Ammon's horn (tissue), 1 donor: ENCODE measurements around the gene ZDHHC8.

Source experiments
- DNase-seq: peaks from one replicate; pipeline ENCODE4 v3.0.0-alpha.2; 2016; ENCODE audit warnings: low spot score

ZDHHC8 gene

DNA sequence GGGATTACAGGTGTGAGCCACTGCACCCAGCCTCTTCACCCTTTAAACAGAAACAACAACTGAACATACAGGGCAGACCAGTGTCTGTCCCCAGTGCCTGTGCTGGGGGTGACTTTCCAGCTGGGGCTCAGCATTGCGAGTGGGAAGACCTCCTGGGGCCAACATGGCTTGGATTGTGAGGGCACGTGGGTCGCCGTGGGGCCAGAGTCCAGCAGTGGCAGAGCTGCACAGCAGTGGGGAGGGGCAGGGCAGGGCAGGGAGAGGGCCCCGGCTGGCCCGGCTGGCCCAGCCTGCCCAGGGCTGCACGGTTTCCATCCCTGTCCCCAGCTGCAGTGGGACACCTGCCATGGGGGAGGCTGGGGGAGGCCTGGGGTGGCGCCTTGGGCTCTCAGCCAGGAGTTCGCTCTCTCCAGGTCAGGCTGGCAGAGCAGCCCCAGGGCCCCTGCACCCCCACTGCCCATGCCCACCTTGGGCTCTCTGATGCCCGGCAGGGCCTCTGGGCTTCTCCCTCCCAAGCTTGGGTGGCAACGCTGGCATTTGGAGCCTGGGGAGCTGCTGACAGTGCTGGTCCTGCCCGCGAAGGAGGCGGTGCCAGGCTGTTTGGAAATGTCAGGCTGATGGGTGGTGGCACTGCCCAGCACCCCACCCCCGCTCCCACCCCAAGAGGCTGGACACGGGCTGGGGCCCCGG lies 49.7 kb downstream of the ZDHHC8 start:
- DNase-seq = no peak

DNA sequence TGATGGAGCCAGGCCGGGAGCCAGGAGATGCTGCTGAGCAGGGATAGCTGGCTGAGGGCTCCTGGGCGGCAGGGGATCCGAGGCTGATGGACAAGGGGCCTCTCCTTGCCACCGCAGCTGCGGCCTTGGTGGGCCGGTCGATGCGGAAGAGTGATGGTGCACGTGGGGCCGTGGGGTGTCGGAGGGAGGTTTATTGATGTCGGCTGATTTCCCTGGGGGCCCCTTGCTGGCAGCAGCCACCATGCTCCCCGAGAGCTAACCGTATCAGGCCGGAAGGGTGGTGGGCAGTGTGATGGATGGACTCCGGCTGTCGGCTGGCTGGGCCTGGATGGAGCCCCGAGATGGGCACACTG lies 50.3 kb downstream of the ZDHHC8 start:
- DNase-seq = no peak

DNA sequence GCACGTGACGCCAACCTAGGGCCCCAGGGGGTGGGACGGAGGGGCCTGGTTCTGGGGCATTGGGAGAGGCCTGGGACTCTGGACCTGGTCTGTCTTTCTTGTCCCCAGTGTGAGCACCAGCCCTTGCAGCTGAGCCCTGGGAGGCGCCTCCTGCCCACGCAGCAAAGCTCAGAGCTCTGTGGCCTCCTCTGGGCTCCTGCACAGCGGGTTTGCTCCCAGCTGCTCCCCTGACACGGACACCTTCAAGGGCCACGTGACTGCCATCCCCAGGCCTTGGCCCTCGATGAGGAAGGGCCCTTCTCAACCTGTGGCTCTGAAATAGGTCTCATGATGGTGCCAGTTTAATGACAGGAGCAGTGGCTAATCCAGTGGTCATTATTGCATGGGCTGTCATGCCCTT lies 50.8 kb downstream of the ZDHHC8 start:
- DNase-seq = no peak

DNA sequence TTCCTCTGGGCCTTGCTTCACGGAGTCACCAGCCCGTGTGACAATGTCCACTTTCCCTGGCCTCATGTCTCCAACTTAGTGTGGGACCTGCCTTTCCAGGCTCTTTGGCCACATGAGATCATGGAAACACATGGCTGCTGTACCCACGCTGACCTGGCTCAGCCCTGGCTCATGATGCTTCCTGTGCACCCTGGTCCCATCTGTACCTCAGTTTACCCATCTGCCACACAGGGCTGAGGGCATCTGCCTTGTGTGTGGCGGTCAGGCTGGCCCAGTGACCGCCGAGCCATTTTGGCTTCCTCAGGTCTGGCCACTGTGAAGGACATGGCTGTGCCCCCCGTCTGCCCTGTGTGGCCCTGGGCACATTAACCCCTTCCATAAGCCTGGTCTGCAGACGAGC lies 51.5 kb downstream of the ZDHHC8 start:
- no peak for DNase-seq

DNA sequence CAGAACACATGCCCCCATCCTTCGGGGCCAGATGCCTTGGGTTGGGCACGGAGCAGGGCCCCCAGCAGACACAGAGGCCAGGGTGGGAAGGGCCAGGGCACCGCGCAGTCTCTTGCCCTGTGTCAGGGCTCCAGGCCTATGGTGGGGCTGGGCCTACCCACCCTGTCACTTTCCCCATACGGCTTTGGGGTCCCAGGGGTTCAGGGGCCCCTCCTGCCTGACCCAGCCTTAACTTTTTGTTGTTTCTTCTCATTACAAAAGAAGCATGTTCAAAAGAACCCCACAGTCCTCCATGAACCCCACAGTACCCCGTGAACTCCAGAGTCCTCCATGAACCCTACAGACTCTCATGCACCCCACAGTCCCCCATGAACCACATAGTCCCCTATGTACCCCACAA lies 52.2 kb downstream of the ZDHHC8 start:
- DNase-seq = no peak

DNA sequence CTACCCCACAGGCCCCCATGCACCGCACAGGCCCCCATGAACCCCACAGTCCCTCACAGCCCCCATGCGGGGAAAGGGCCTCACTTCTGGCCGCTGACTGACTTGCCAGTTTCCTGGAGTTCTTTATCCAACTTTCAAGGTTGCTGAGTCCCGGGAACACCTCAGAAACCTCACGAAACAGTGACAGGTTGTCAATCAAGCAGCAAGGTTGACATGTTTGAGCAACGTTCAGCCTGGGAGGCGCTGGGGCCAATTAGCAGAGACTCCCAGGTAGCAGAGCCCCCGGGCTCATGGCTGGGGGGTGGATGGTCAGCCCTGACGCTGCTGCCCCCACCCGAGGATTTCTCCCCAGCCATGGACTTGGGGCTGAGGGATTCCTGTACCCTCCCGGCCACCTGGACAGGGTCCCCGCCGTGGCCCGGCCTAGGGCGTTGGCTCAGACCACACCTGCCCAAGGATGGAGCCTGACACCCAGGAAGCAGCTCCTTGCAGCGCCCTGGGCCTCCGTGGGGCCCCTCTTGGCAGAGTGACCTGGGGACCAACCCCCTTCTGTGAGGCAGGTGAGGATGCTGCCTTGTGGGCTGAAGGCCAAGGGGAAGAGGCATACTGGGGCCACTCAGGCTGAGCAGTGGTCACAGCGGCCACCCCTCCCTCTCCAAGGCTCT lies 53.0 kb downstream of the ZDHHC8 start:
- no peak for DNase-seq

DNA sequence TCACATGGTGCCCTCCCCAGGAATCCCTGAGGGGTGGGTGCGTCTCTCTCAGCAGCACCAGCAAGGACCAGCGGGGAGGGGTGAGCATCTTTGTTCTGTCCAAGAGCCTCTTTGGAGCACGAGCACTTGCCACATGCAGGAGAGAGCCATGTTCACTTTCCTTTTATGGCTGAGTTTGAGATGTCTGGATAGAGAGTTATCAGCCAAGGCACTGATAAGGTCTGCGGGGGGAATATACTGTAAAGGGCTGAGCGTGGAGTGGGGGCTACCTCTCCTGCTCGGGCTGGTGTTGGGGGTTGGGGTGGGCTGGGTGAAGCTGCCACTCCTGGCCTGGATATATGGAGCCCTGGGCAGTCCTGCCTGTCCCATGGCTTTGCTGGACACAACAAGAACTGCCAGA lies 54.1 kb downstream of the ZDHHC8 start:
- DNase-seq = no peak

DNA sequence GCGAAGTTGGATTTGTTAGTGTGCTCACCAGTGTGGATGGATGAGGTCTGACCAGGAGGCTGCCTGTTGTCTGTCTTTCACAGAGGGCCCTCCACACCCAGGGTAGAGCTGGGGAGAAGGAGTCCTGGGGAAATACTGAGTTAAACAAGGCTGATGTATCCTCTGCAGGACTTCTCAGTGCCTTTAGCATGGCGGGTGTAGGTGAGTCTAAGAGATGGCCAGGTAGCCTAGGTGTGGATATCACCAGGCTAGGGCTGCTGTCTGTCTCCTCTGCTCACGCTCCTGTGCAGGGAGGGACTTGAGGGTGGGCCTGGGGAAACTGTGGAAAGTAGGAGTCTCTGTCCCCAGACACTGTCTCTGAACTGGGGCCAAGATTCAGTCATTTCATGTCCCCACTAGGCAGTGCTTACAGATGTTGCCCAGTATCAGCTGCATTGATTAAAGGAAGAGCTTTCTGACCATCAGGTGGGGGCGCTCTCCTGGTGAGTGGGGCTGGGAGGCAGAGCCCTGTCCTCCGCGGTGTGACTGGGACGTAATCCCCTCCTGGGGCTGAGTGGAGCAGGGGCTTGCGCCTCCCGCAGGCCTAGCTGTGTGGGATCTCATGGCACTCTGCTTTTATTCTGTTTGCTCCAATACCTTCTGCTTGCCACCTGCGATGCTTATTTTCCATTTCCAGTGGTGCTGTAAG lies 54.7 kb downstream of the ZDHHC8 start:
- no peak for DNase-seq

DNA sequence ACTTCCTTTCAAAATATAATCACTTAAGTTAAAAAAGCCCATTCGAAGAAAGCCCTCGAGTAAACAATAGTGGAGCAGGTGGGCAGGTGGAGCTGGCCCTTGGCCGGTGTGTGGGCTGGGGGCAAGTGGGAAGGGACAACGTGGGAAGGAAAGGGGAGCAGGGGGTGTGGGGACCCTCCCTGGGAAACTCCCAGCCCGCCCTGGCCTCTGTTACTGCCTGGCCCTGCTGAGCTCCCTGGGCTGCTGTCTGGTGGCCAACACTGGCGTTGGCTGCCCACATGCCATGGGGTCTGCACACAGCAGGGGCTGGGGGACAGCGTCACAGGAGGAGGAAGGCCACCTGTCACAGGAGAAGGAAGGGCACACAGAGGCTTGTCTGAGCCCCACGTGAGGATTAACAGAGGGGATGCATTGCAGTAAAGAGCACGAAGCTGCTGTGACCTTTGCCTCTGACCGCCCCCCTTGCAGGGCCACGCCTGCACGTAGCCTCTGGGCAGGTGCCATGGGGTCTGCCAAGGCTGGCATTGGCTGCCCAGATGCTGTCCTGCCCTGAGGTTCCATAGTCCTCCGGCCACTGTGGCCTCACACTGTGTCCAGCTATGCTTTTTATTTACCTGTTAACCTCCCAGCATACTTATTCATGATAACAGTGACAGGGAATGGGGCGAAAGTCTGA lies 55.4 kb downstream of the ZDHHC8 start:
- DNase-seq = no peak

DNA sequence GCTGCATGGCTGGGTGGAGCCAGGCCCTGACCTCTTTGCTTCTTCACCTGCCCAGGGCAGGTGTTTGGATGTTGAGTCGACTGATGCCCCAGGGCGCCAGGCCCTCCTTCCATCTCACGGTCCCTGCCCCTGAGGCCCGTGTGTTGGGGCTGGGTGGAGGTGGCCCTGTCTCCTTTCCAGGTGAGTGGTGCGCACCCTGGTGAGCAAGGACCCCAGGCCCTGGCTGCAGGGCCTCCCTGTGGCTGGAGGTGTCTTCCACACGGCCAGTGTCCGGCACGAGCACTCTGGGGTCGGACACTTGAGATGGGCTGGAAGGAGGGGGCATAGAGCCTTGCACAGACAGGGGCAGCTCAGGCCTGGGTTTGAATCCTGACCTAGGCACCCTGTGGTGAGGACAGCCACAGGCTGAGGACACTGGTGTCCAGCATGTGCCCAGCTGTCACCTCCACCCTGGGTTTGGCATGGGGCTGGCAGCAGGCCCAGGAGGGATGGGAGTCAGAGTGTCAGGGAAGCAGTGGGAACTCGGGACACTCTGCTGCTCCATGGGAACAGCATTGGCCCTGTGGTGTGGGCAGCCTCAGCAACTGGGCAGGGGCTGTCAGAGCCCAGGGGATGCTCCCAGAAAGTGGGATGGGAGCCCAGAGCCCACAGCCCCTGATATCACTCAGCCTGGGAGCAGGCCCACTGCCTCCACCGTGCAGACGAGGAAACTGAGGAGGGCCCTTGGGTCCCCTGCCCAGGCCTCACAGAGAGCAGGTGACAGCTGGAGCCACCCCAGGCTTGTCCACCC lies 56.4 kb downstream of the ZDHHC8 start:
- no peak for DNase-seq

DNA sequence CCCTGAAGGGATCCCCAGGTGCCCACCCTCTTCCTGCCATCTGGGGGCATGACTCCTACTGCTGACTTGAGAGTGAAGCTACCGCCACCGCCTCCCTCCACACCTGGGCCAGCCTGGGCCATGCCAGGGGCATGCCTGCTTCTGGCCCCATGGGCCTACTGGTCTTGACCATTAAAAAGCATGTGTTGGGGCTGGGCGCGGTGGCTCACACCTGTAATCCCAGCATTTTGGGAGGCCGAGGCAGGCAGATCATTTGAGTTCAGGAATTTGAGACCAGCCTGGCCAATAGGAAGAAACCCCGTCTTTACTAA lies 56.9 kb downstream of the ZDHHC8 start:
- no peak for DNase-seq

DNA sequence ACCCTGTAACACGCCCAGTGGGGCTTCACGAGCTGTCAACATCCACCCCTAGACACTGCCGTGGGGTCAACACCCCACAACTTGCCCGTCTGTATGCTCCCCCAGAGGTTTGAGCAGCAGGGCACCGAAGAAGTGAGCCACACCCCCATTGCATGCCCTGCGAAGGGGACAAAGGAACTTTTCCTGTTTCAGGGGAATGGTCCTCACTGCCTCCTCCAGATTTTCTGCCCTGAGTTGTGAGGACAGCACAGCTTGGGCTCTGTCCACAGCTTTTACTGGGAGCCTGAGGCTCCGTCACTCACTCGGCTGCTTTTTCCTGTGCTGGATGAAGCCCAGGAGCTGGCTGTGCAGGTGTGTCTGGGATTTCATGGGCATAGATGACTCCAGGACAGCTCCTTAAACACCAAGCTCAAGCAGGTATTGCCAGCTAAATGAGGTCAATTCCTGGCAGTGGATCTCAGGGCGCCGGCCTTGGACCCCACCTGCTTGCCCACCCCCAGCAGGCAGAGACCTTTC lies 59.5 kb downstream of the ZDHHC8 start:
- no peak for DNase-seq

DNA sequence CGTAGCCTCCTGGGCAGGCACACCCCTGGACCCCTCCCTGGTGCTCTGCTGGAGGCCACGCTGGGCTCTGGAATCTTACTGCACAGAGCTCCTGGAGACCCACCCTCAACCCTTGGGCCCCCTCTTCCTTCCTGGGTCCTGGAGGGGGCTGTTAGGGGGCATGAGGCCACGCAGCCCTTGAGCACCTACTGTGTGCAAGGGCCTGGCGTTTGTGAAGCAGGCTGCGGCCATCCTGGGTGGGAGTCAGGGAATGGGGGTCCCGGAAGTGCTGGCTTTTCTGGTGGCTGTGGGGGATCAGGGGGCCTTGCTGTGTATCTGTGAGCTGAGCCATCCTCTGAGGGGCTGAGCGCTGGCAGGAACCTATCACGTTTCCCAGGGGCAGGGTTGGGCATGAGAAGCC lies 60.2 kb downstream of the ZDHHC8 start:
- no peak for DNase-seq

DNA sequence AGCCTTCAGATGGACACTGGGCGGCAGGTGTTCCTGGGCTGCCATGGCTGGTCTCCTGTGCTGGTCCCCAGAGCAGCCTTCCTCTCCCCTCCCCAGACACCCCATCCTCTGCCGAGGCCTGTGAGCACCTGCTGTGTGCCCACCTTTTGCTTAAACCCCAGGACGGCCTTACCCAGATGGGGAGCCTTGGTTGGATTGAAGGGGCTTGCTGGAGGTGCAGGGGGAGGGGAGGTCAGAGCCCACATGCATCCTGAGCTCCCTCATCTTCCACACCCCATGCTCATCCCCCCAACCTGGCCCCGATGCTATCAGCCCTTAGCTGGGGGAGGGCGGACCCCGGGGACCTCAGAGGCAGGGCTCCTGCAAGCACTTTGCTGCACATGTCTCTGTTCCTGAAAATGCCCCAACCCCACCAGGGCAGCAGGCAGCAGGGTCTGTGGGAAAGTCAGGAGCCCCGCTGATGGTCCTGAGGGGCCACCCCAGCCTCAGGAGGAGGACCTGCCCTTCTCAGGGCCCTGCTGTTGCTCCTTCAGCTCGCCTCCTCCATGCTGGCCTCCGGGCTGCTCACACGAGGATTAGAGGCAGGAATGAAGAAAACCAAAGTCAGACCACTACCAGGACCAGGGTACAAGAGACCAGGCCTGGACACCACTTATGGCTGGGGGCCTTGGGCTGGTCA lies 60.8 kb downstream of the ZDHHC8 start:
- DNase-seq = no peak

DNA sequence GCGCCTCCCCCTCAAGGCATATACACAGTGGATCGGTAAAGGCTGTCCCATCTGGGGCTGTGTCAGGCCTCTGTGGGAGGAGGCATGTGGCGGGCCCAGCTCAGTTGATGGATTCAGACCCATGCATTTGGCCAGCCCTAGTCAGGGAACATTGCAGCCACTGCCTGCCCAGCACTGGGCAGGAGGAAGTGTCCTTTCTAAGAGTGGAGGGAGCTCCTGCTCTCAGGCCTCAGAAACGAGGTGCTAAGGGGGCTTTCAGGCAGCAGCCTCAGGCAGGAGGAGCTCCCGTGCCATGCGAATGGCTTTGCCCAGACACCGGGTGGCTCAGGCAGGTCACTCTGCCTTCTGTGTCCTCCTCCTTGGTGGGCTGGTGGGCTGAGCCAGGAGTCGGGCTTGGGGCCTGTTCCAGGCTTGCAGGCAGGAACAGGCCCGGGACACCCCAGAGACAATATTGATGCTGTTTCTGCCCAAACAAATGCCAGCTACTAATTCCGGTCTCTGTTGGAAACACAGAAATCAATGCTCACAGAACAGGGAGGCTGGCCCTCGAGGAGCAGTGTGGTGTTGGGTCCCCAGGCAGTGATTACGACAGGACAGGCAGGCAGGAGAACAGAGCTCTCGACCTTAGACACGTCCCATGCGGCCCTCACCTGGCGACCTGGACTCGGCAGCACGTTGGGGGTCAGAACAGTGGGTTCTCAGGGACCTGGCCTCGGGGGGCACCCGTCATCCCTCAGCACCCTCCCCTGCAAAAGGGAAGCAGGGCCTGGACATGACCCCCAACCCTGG lies 61.6 kb downstream of the ZDHHC8 start:
- no peak for DNase-seq

DNA sequence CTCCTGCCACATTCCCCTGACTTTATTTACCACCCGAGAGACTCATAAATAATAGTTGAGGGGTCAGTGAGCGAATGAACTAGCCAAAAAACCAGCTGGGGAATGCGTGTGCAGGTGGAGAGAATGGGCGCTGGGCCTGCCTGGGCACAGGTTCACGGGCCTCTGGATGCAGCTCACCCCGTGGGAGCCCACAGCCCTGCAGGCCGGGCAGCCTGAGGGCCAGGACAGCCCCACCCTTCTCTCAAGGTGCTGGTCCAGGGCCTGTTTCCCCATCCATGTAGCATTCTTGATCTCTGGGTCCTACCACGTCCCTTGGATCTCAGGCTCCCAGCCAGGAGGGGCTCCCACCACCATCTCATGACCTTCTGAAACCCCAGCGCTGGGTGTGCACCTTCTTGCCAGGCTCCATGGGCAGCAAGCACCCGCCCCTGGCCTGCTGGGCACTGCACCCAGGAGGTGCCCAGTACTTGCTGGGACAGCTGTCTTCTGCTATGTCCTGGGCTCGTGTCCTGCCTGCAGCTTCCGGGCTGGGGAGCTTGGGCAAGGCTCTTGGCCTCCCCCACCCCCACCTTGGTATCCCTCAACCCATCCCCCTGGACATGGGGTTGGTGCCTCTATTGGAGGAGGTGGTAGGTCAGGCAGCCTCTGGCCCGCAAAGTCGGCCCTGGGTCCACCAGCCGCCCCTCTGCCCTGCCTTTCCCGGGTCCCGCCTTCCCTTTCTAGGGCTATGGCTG lies 62.3 kb downstream of the ZDHHC8 start:
- no peak for DNase-seq

DNA sequence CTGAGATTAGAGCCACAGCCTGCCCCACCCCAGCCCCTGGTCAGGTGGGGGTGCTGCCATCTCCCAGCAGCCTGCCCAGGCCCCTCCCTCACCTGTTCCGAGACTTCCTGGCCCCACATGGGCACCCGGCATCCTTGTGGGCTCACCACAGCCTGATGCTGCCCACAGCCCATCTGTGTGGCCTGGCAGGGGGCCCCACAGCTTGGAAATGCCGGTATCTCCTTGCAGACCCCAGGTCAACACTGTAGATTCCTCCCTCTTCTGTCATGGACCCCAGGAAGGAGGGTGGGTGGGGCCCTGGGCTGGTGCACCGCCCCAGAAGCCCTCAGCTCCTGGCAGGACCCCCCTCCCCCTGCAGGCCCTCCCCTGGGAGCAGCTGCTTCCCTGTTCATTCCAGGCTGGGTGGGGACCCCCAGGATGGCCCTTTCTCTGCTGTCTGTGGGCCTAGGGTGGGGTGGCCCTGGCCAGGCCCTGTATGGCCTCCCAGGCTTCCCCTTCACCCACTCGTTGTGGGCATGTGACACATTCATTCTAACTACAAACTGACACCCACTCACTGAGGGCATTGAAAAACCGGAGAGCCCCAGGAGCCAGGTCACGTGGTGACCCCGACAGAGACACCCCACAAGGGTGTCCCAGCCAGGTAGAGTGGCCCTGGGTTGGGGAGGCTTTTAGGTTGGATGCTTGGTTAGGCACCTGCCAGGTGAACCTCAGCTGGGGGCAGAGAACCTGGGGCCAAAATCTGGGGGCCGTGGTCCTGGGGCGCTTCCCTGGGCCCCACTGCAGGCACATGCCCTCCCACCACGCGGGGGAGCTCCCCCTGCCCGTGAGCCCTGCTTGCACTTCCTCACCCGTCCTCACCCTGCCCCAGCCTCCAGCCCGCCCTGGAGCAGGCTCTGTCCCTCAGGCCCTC lies 63.3 kb downstream of the ZDHHC8 start:
- no peak for DNase-seq

DNA sequence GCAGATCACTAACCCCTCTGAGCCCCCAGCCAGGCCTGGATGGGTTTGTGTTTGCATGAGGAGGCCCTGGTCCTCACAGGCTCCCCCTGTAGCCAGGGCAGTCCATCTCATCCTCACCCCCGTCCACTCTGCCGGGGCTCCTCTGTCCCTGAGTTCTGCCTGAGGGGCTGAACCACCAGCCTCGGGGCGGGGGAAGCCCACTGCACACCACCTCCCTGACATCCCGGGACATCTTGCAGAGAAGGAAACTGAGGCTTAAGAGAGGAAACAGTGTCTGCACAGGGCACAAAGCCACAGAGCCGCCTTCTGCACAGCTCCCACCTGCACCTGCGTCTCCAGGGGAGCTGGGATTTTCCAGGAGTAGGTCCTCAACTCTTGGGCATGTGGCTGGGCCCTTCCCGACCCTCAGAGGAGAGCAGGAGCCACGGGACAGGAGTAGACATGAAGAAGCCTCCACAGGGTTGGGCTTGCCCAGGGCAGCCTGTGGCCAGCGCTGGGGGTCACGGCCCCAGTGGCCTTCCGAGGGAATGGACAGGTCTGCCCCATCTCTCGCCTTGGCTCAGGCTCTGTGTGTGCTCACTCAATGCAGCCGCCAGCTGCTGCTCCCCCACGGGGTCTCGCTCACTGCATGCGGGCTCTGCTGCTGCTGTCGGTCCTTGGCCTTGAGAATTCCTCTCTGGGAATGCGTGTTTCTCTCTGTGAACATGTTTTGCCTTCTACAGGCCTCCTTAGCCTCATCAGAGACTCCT lies 64.7 kb downstream of the ZDHHC8 start:
- no peak for DNase-seq
